SHP77 treated with DMSO at 0.1 percent for 48 hours (cell line): ENCODE data around the gene NPEPL1.
"Not testable (repeated sequence)": the region's sequence is repeated elsewhere in the genome, so short reads cannot be mapped to it uniquely, and the experiment has no call there.

ENCODE experiments used
- DNase-seq: peaks from one replicate; lab custom pipeline; 2025; lab: John Stamatoyannopoulos, UW

Gene NPEPL1

GRCh38 chr20:58692579-58693225 is at the start of gene NPEPL1:
TSS of gene NPEPL1 (plus strand) at chr20:58692800. CDS start at chr20:58692901, 101 bp downstream.
- no peak for DNase-seq

GRCh38 chr20:58642896-58643295 is 49.7 kb upstream of the NPEPL1 start:
- DNase-seq, result not testable (repeated sequence)

GRCh38 chr20:58645412-58645968 is 47.1 kb upstream of the NPEPL1 start:
- DNase-seq, result no peak

GRCh38 chr20:58646257-58646656 is 46.3 kb upstream of the NPEPL1 start:
- DNase-seq, result no peak

- no peak for DNase-seq
These were observed 45.9 kb upstream of the NPEPL1 start for GRCh38 chr20:58646703-58647102.

- DNase-seq, result no peak
These were observed 45.3 kb upstream of the NPEPL1 start for GRCh38 chr20:58647162-58647795.

GRCh38 chr20:58647796-58648501 is 44.7 kb upstream of the NPEPL1 start:
- DNase-seq, result no peak

GRCh38 chr20:58648502-58648825 is 44.1 kb upstream of the NPEPL1 start:
- DNase-seq, result not testable (repeated sequence)

- no peak for DNase-seq
These were observed 43.1 kb upstream of the NPEPL1 start for GRCh38 chr20:58649288-58650180.

- no peak for DNase-seq
These were observed 42.3 kb upstream of the NPEPL1 start for GRCh38 chr20:58650181-58650775.

GRCh38 chr20:58650776-58651558 is 41.6 kb upstream of the NPEPL1 start, which contains the start of gene STX16:
TSS of gene STX16 (plus strand) at chr20:58651283. CDS start at chr20:58652007, 724 bp downstream.
- peak; percentile 91 for DNase-seq

- DNase-seq, result no peak
These were observed 41.0 kb upstream of the NPEPL1 start for GRCh38 chr20:58651559-58651945.

- DNase-seq, result no peak
These were observed 40.5 kb upstream of the NPEPL1 start for GRCh38 chr20:58651946-58652605.

- DNase-seq, result no peak
These were observed 39.9 kb upstream of the NPEPL1 start for GRCh38 chr20:58652606-58653294.

- DNase-seq, result no peak
These were observed 38.3 kb upstream of the NPEPL1 start for GRCh38 chr20:58654337-58654736.

- no peak for DNase-seq
These were observed 37.1 kb upstream of the NPEPL1 start for GRCh38 chr20:58655328-58656107.

- no peak for DNase-seq
These were observed 35.8 kb upstream of the NPEPL1 start for GRCh38 chr20:58656831-58657230.

- DNase-seq, result no peak
These were observed 35.3 kb upstream of the NPEPL1 start for GRCh38 chr20:58657262-58657661.

- no peak for DNase-seq
These were observed 34.6 kb upstream of the NPEPL1 start for GRCh38 chr20:58657986-58658385.
